Gastrocnemius medialis (tissue), 4 donors: ENCODE data around the gene TAOK3.

Experiments used
- CTCF ChIP-seq, 5 experiments: fragments of 450-650 bp in 3 of 5; fragments of 200-600 bp in 2 of 5; sonication (generic) in 2 of 5; IDR thresholded peaks in 4 of 5; conservative IDR thresholded peaks in 1 of 5; 1 replicate in 4 of 5; 2 replicates in 1 of 5; pipeline ENCODE4 v1.5.1; 2016 to 2019; ENCODE audit warnings: antibody characterized with exemption in 5 of 5, mild to moderate bottlenecking in 3 of 5, moderate library complexity in 3 of 5
- POLR2A ChIP-seq, 2 donors: fragments of 450-650 bp; IDR thresholded peaks; one replicate each; pipeline ENCODE4 v1.6.1; 2017; ENCODE audit warnings: antibody characterized with exemption in 2 of 2, mild to moderate bottlenecking in 2 of 2, moderate library complexity in 2 of 2

- TF ChIP-seq CTCF (IDR thresholded peaks at IDR 0.05 in 4 of 5, conservative IDR thresholded peaks at IDR 0.05 in 1 of 5): no peak
- no peak for TF ChIP-seq POLR2A (IDR thresholded peaks at IDR 0.05)
Measured at GRCh38 chr12:118370601-118371000, 2.1 kb downstream of the TAOK3 start.
